ENCODE measurements around the gene FAM83B.

GRCh38 chr6:54921891-54922290 lies 75.3 kb downstream of the FAM83B start:
- TF ChIP-seq CTCF (IDR thresholded peaks at IDR 0.05; ENCODE audit: low read depth, low read length, poor library complexity, severe bottlenecking) (no peak), EZH2phosphoT487 (IDR thresholded peaks at IDR 0.05; ENCODE audit: borderline replicate concordance, low read length) (no peak)

All from DOHH2 (cell line).